K562 (cell line): ENCODE results near the gene PLD3. TPM values are rescaled to one million over a fixed set of nuclear protein-coding genes. Genes with fewer than 3 reads are reported as not detected.

Source experiments
- AFF1 ChIP-seq, 2 experiments: fragments of 450-650 bp; IDR thresholded peaks; 2 replicates each; pipeline ENCODE4 v1.6.1; 2018; ENCODE audit warnings: mild to moderate bottlenecking in 2 of 2, low read depth in 1 of 2; ENCODE audit not compliant: partially characterized antibody in 2 of 2
- BRD9 ChIP-seq: fragments of 450-650 bp; IDR thresholded peaks from 2 replicates; pipeline ENCODE4 v1.6.1; 2018; ENCODE audit warnings: low read depth; ENCODE audit not compliant: partially characterized antibody
- ERF ChIP-seq: fragments of 450-650 bp; formaldehyde crosslinking; IDR thresholded peaks from 2 replicates; pipeline ENCODE4 v1.4.0; 2020; ENCODE audit warnings: mild to moderate bottlenecking, mixed read lengths
- HMBOX1 ChIP-seq: sonication (generic); IDR thresholded peaks from 2 replicates; pipeline ENCODE4 v1.6.1; 2016
- KDM5B ChIP-seq: fragments of 200-600 bp; sonication (generic); IDR thresholded peaks from 2 replicates; pipeline ENCODE4 v1.6.1; 2012; ENCODE audit warnings: low read depth, mild to moderate bottlenecking, moderate library complexity, low read length, control low read depth, inconsistent platforms; ENCODE audit not compliant: insufficient replicate concordance
- MEF2A ChIP-seq: IDR thresholded peaks from 2 replicates; pipeline ENCODE4 v1.6.1; 2011; ENCODE audit warnings: low read depth, mild to moderate bottlenecking, low read length, moderate library complexity; ENCODE audit not compliant: control insufficient read depth
- MXD1 ChIP-seq: fragments of 250-450 bp; sonication (Bioruptor Pico); IDR thresholded peaks from 2 replicates; pipeline ENCODE4 v1.8.0; 2021; ENCODE audit warnings: borderline replicate concordance, mild to moderate bottlenecking, moderate library complexity; ENCODE audit not compliant: poor library complexity, severe bottlenecking
- NFE2 ChIP-seq: IDR thresholded peaks from 2 replicates; pipeline ENCODE4 v1.6.1; 2014; ENCODE audit warnings: antibody characterized with exemption, low read depth
- NR3C1 ChIP-seq: sonication (generic); formaldehyde crosslinking; IDR thresholded peaks from 2 replicates; pipeline ENCODE4 v1.8.1; 2022; ENCODE audit warnings: missing genetic modification reagents
- NRF1 ChIP-seq, 2 experiments: fragments of 450-650 bp; IDR thresholded peaks in 1 of 2; conservative IDR thresholded peaks in 1 of 2; 2 replicates each; pipeline ENCODE4 v1.6.1; 2014; ENCODE audit warnings: mild to moderate bottlenecking in 2 of 2
- NUFIP1 ChIP-seq: fragments of 450-650 bp; IDR thresholded peaks from 2 replicates; pipeline ENCODE4 v1.6.1; 2018; ENCODE audit not compliant: partially characterized antibody
- SMAD3 ChIP-seq: fragments of 450-650 bp; formaldehyde crosslinking; conservative IDR thresholded peaks from 2 replicates; pipeline ENCODE4 v1.4.0; 2020; ENCODE audit warnings: mild to moderate bottlenecking
- TFAP4 ChIP-seq: sonication (generic); formaldehyde crosslinking; IDR thresholded peaks from 2 replicates; pipeline ENCODE4 v1.8.0; 2022; ENCODE audit warnings: missing genetic modification reagents, mild to moderate bottlenecking, moderate library complexity, borderline replicate concordance
- TRIM28 ChIP-seq: fragments of 450-650 bp; IDR thresholded peaks from 2 replicates; pipeline ENCODE4 v1.6.1; 2017
- USF2 ChIP-seq: sonication (generic); formaldehyde crosslinking; IDR thresholded peaks from 2 replicates; pipeline ENCODE4 v1.5.0; 2020; ENCODE audit warnings: missing genetic modification reagents
- ZNF668 ChIP-seq: fragments of 250-450 bp; sonication (Bioruptor Pico); IDR thresholded peaks from 2 replicates; pipeline ENCODE4 v1.8.0; 2022; ENCODE audit warnings: mild to moderate bottlenecking, inconsistent platforms
- ZNF696 ChIP-seq: fragments of 250-450 bp; sonication (Bioruptor Pico); conservative IDR thresholded peaks from 2 replicates; pipeline ENCODE4 v1.4.0; 2020; ENCODE audit warnings: mild to moderate bottlenecking, moderate library complexity
- polyA plus RNA-seq, 8 experiments: library from polyadenylated mRNA; depleted of rRNA in 4 of 8; stranded (reverse) in 5 of 8; unstranded in 3 of 8; fragments of >200 nt; fragmentation: Nextera tagmentation in 2 of 8; fragmentation: Illumina TruSeq in 1 of 8; extraction: Ambion mirVana in 2 of 8; extraction: Trizol in 1 of 8; gene quantifications; 2 replicates each; pipeline versions ENCODE4 v1.2.1 to v1.2.3, GENCODE V29; 2011 to 2014; ENCODE audit warnings: inconsistent platforms in 1 of 8, missing spikeins in 1 of 8
- total RNA-seq, 7 experiments: library from RNA; depleted of rRNA in 6 of 7; stranded (reverse); fragments of >200 nt in 6 of 7; fragmentation: Illumina TruSeq in 2 of 7; extraction: Trizol in 2 of 7; gene quantifications; 2 replicates each; pipeline versions ENCODE4 v1.2.1 to v1.2.3, GENCODE V29; 2011 to 2021; ENCODE audit warnings: low replicate concordance in 1 of 7
- TF ChIP-seq, protein P1 (sequence below), 2 experiments: fragments of 450-650 bp; conservative IDR thresholded peaks; 2 replicates each; pipeline ENCODE4 v1.6.1; 2017; ENCODE audit warnings: mild to moderate bottlenecking in 2 of 2, moderate library complexity in 2 of 2

PLD3 gene
- total and polyA plus RNA-seq, 9 of the 15 experiments (the other 6 are each of a cell fraction or from before 2014, with no cell fraction given): 2.3 to 128 (median 72.7) TPM

GRCh38 chr19:40348125-40348913 is at the start of gene PLD3, which contains the start of gene C19orf47 (continued):
- TF ChIP-seq AFF1 (IDR thresholded peaks at IDR 0.05; ENCODE audit: low read depth in 1 of 2, partially characterized antibody in 2 of 2) (peak in 1 of 2 experiments; percentile 71), TFAP4 (peak; percentile 93), MXD1 (CRISPR knock-in tag) (no peak), NUFIP1 (no peak), NRF1 (conservative IDR thresholded peaks at IDR 0.05 in 1 of 2, IDR thresholded peaks at IDR 0.05 in 1 of 2) (peak; percentile 97 to 98), ZNF668 (CRISPR knock-in tag) (no peak), SMAD3 (CRISPR knock-in tag) (0 out of 2 replicates have a peak, but pooled peaks have one; percentile 16), NR3C1 (CRISPR knock-in tag) (no peak), MEF2A (no peak), ZNF696 (no peak), KDM5B (peak; percentile 90), USF2 (CRISPR knock-in tag) (peak; percentile 100), HMBOX1 (no peak), TRIM28 (peak; percentile 35; the same call in 1 of the 2 replicates), BRD9 (no peak), NFE2 (peak; percentile 21; the same call in 1 of the 2 replicates), ERF (CRISPR knock-in tag) (0 out of 2 replicates have a peak, but pooled peaks have one; percentile 26)
- TF ChIP-seq, protein P1, sequence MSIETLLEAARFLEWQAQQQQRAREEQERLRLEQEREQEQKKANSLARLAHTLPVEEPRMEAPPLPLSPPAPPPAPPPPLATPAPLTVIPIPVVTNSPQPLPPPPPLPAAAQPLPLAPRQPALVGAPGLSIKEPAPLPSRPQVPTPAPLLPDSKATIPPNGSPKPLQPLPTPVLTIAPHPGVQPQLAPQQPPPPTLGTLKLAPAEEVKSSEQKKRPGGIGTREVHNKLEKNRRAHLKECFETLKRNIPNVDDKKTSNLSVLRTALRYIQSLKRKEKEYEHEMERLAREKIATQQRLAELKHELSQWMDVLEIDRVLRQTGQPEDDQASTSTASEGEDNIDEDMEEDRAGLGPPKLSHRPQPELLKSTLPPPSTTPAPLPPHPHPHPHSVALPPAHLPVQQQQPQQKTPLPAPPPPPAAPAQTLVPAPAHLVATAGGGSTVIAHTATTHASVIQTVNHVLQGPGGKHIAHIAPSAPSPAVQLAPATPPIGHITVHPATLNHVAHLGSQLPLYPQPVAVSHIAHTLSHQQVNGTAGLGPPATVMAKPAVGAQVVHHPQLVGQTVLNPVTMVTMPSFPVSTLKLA (conservative IDR thresholded peaks at IDR 0.05): peak; percentile 87 to 91
